CD4-positive, alpha-beta T cell treated with Interleukin-12 subunit alpha and Interleukin-12 subunit beta, for 1 hour (primary cell): ENCODE measurements around the gene CNDP1.

Source experiments
- DNase-seq: peaks from one replicate; pipeline ENCODE4 v3.0.0-alpha.2; 2020

CNDP1 gene

GRCh38 chr18:74632351-74632679 lies 98.0 kb downstream of the CNDP1 start:
- no peak for DNase-seq

GRCh38 chr18:74632856-74633255 lies 98.6 kb downstream of the CNDP1 start:
- no peak for DNase-seq

- no peak for DNase-seq
Measured at GRCh38 chr18:74633652-74634352, 99.5 kb downstream of the CNDP1 start.

GRCh38 chr18:74635224-74635975 lies 101.1 kb downstream of the CNDP1 start:
- DNase-seq = no peak
